D721Med (cell line): Measurements from ENCODE around the gene DPP10.

Experiments
- DNase-seq: peaks from one replicate; pipeline ENCODE4 v3.0.0; 2011; ENCODE audit warnings: low spot score; ENCODE audit not compliant: insufficient read length
- FAIRE-seq: peaks from 2 replicates; lab custom pipeline; 2011; peaks lifted over from hg19 to GRCh38; lab: Jason Lieb, UNC
- CTCF ChIP-seq: IDR thresholded peaks from 2 replicates; pipeline ENCODE4 v1.5.1; 2012; ENCODE audit warnings: mild to moderate bottlenecking, control low read depth; ENCODE audit not compliant: insufficient read depth; ENCODE audit errors: missing control alignments

The DPP10 gene

GRCh38 chr2:115292742-115293141 is 850.3 kb downstream of the DPP10 start:
- DNase-seq = no peak
- no peak for TF ChIP-seq CTCF
- no peak for FAIRE-seq

- TF ChIP-seq CTCF = no peak
- DNase-seq (no peak), FAIRE-seq (no peak)
These were observed 852.6 kb downstream of the DPP10 start for GRCh38 chr2:115294999-115295398.

GRCh38 chr2:115297056-115297455 is 854.6 kb downstream of the DPP10 start:
- FAIRE-seq (no peak), DNase-seq (no peak)
- no peak for TF ChIP-seq CTCF

GRCh38 chr2:115299199-115299598 is 856.8 kb downstream of the DPP10 start:
- no peak for TF ChIP-seq CTCF
- FAIRE-seq = no peak

GRCh38 chr2:115305712-115306111 is 863.3 kb downstream of the DPP10 start:
- TF ChIP-seq CTCF = no peak
- no peak for DNase-seq
- no peak for FAIRE-seq

More at GRCh38 chr2:115299199-115299598, 856.8 kb downstream of the DPP10 start:
- DNase-seq = no peak

- no peak for FAIRE-seq
- TF ChIP-seq CTCF = no peak
- no peak for DNase-seq
These were observed 871.7 kb downstream of the DPP10 start for GRCh38 chr2:115314119-115314518.

GRCh38 chr2:115327061-115327460 is 884.6 kb downstream of the DPP10 start:
- no peak for DNase-seq
- no peak for FAIRE-seq
- no peak for TF ChIP-seq CTCF
